Measurements from ENCODE around the gene TAX1BP1. TPM values are rescaled to one million over a fixed set of nuclear protein-coding genes. Genes with fewer than 3 reads are reported as not detected.
"Not testable (repeated sequence)": the region's sequence is repeated elsewhere in the genome, so short reads cannot be mapped to it uniquely, and the experiment has no call there.

Gene TAX1BP1
- total RNA-seq, 1 donor, result 102 TPM

DNA sequence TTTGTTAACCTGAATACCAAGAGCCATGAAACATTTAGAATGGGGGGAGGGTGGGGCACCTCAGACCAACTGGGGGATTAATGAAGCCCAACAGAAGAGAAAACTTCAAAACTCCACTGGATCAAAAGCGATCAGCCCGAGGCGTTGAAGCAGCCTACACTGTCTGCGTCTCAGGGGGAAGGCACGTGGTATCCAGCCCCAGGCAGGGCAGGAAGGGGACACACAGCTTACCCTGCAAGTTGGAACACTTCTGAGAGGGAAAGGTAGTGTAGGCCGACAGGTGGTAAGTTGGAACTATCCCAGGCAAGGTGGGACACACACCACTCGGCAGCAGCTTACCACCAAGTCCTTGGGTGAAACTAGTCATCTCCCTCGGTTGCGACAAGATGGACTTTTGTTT lies 102.9 kb downstream of the TAX1BP1 start:
- TF ChIP-seq CTCF (IDR thresholded peaks at IDR 0.05; ENCODE audit: insufficient read depth, low read length), result no peak
- DNase-seq (ENCODE audit: low read depth), result no peak
- no peak overlapping the region for H3K4me3 ChIP-seq (ENCODE audit: low read depth, low read length)

DNA sequence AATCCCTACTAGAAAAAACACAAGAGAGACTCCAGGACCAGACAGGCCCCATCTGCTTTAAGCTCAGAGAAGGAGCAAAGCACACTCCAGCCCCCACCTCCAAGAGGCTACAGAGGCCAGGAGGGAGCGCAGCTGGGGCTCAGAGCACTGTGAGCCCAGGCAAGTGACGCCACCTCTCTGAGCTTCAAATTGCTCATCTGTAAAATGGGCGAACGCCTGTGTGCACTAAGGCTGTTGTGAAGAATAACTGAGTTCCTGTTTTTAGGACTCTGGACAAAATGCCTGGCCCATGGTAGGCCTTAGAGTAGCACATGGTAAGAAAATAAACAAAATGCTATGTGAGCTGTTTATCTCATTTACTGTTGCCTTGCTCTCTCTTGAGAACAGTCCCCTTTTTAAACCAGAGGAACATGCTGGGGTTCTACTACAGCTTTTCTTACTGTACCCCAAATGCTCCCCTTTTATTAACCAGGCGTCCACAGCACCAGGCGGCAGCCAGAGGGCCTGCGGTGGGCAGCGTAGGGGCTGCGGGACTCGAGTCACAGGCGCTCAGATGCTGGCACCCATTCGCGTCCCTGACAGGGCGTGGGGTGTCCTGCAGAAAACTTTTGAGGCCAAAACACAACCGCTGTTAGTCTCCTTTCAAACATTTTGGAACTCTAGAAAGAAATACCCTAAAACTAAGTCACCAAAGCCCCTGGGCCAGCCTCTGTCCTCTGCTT lies 103.8 kb downstream of the TAX1BP1 start:
- no peak overlapping the region for H3K4me3 ChIP-seq (ENCODE audit: low read depth, low read length)
- DNase-seq (ENCODE audit: low read depth), result no peak
- TF ChIP-seq CTCF (IDR thresholded peaks at IDR 0.05; ENCODE audit: insufficient read depth, low read length), result no peak

GRCh38 chr7:27846388-27846787 lies 106.4 kb downstream of the TAX1BP1 start:
- TF ChIP-seq CTCF (IDR thresholded peaks at IDR 0.05; ENCODE audit: insufficient read depth, low read length), result no peak
- no peak for DNase-seq (ENCODE audit: low read depth)
- no peak overlapping the region for H3K4me3 ChIP-seq (ENCODE audit: low read depth, low read length)

GRCh38 chr7:27850531-27850930 lies 110.6 kb downstream of the TAX1BP1 start:
- TF ChIP-seq CTCF (IDR thresholded peaks at IDR 0.05; ENCODE audit: insufficient read depth, low read length), result no peak
- no peak for DNase-seq (ENCODE audit: low read depth)
- H3K4me3 ChIP-seq (ENCODE audit: low read depth, low read length), result no peak overlapping the region

DNA sequence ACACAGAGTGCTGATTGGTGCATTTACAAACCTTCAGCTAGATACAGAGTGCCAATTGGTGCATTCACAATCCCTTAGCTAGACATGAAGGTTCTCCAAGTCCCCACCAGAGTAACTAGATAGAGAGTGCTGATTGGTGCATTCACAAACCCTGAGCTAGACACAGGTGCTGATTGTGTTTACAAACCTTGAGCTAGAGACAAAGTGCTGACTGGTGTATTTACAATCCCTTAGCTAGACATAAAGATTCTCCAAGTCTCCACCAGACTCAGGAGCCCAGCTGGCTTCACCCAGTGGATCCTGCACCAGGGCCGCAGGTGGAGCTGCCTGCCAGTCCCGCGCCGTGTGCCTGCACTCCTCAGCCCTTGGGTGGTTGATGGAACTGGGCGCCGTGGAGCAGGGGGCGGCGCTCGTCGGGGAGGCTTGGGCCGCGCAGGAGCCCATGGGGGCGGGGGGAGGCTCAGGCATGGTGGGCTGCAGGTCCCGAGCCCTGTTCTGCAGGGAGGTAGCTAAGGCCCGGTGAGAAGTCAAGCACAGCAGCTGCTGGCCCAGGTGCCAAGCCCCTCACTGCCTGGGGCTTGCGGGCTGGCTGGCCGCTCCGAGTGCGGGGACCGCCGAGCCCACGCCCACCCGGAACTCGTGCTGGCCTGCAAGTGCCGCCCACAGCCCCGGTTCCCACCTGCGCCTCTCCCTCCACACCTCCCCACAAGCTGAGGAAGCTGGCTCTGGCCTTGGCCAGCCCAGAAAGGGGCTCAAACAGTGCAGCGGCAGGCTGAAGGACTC lies 116.9 kb downstream of the TAX1BP1 start:
- not testable (repeated sequence) for DNase-seq (ENCODE audit: low read depth); H3K4me3 ChIP-seq (ENCODE audit: low read depth, low read length)

- H3K4me3 ChIP-seq (ENCODE audit: low read depth, low read length), result no peak overlapping the region
- TF ChIP-seq CTCF (IDR thresholded peaks at IDR 0.05; ENCODE audit: insufficient read depth, low read length), result no peak
- DNase-seq (ENCODE audit: low read depth), result no peak
These were observed 120.8 kb downstream of the TAX1BP1 start for GRCh38 chr7:27860800-27861199.

DNA sequence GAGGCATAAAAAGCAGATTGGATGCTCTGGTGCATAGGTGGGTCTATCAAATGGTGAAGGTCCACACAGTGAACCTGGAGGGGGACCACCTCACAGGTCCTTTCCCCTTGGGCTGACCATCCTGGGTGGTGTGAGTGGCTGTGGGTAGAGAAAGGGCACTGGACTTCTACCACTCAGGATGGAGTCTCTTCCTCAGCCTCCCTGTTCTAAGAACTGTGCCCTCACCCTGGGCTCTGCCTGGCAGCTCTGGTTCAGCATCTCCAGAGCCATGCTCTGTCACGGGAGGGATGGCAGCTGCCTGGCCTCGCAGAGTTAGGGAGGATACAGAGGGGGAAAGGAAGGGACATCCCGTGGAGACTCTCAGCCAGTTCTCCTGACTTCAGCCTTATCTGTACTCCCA lies 121.8 kb downstream of the TAX1BP1 start:
- no peak for TF ChIP-seq CTCF (IDR thresholded peaks at IDR 0.05; ENCODE audit: insufficient read depth, low read length)
- no peak for DNase-seq (ENCODE audit: low read depth)

More for the DNA sequence above, 121.8 kb downstream of the TAX1BP1 start:
- no peak overlapping the region for H3K4me3 ChIP-seq (ENCODE audit: low read depth, low read length)
